K562 (cell line): ENCODE measurements around the gene DNAJB2. TPM values are rescaled to one million over a fixed set of nuclear protein-coding genes. Genes with fewer than 3 reads are reported as not detected.

ENCODE experiments used
- HDAC8 ChIP-seq: fragments of 450-650 bp; IDR thresholded peaks from 2 replicates; pipeline ENCODE4 v1.6.1; 2016; ENCODE audit warnings: mild to moderate bottlenecking, missing genetic modification characterization, moderate library complexity, missing compliant biosample characterization
- PCBP2 ChIP-seq: fragments of 200-400 bp; formaldehyde crosslinking; IDR thresholded peaks from 2 replicates; pipeline ENCODE4 v1.6.1; 2018; ENCODE audit warnings: low read length, low read depth, mild to moderate bottlenecking, moderate library complexity; ENCODE audit not compliant: poor library complexity, severe bottlenecking
- ZC3H4 ChIP-seq: sonication (generic); formaldehyde crosslinking; IDR thresholded peaks from 2 replicates; pipeline ENCODE4 v1.9.0; 2021; ENCODE audit warnings: missing genetic modification reagents, borderline replicate concordance
- polyA plus RNA-seq, 8 experiments: library from polyadenylated mRNA; depleted of rRNA in 4 of 8; stranded (reverse) in 5 of 8; unstranded in 3 of 8; fragments of >200 nt; fragmentation: Nextera tagmentation in 2 of 8; fragmentation: Illumina TruSeq in 1 of 8; extraction: Ambion mirVana in 2 of 8; extraction: Trizol in 1 of 8; gene quantifications; 2 replicates each; pipeline versions ENCODE4 v1.2.1 to v1.2.3, GENCODE V29; 2011 to 2014; ENCODE audit warnings: inconsistent platforms in 1 of 8, missing spikeins in 1 of 8
- total RNA-seq, 7 experiments: library from RNA; depleted of rRNA in 6 of 7; stranded (reverse); fragments of >200 nt in 6 of 7; fragmentation: Illumina TruSeq in 2 of 7; extraction: Trizol in 2 of 7; gene quantifications; 2 replicates each; pipeline versions ENCODE4 v1.2.1 to v1.2.3, GENCODE V29; 2011 to 2021; ENCODE audit warnings: low replicate concordance in 1 of 7
- TF ChIP-seq, protein P1 (sequence below), 2 experiments: fragments of 450-650 bp; formaldehyde crosslinking in 1 of 2; IDR thresholded peaks; 2 replicates each; pipeline versions ENCODE4 v1.4.0 to v1.6.1; 2014 to 2020; ENCODE audit warnings: mild to moderate bottlenecking in 2 of 2, borderline replicate concordance in 1 of 2, low read depth in 1 of 2

The DNAJB2 gene
- total and polyA plus RNA-seq, 9 of the 15 experiments (the other 6 are each of a cell fraction or from before 2014, with no cell fraction given): 0.08 to 3.0 (median 2.2) TPM; not detected in 1

DNA sequence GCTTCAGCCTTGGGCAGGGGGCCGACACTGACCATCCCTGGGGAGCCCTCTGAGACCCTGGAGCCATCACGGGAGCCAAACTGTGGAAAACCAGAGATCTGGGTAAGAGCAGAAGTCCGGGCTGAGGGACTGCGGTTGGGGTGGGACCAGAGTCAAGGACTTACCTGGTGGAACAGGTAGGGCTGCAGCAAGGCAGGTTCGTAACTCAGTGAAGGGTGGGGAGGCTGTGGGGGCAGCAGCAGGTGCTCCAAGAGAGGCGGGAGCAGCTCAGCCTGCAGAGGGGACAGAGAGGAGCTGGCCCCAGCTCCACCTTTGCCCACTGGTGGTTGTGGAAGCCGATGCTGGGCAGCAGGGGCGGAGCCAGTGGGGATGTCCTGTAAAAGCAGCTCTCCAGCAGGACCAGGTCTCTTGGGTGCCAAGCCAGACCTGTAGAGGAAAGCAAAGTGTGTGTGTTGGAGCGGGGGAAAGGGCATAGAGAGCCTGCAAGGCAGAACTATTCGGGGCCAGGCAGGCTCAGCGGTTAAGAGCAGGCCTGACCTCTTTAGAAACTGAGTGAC, 23.3 kb downstream of the DNAJB2 start (continued):
- TF ChIP-seq, protein P1, sequence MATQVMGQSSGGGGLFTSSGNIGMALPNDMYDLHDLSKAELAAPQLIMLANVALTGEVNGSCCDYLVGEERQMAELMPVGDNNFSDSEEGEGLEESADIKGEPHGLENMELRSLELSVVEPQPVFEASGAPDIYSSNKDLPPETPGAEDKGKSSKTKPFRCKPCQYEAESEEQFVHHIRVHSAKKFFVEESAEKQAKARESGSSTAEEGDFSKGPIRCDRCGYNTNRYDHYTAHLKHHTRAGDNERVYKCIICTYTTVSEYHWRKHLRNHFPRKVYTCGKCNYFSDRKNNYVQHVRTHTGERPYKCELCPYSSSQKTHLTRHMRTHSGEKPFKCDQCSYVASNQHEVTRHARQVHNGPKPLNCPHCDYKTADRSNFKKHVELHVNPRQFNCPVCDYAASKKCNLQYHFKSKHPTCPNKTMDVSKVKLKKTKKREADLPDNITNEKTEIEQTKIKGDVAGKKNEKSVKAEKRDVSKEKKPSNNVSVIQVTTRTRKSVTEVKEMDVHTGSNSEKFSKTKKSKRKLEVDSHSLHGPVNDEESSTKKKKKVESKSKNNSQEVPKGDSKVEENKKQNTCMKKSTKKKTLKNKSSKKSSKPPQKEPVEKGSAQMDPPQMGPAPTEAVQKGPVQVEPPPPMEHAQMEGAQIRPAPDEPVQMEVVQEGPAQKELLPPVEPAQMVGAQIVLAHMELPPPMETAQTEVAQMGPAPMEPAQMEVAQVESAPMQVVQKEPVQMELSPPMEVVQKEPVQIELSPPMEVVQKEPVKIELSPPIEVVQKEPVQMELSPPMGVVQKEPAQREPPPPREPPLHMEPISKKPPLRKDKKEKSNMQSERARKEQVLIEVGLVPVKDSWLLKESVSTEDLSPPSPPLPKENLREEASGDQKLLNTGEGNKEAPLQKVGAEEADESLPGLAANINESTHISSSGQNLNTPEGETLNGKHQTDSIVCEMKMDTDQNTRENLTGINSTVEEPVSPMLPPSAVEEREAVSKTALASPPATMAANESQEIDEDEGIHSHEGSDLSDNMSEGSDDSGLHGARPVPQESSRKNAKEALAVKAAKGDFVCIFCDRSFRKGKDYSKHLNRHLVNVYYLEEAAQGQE (IDR thresholded peaks at IDR 0.05; ENCODE audit: borderline replicate concordance): no peak
- TF ChIP-seq, protein P1 (CRISPR knock-in tag; IDR thresholded peaks at IDR 0.05; ENCODE audit: low read depth): no peak
- TF ChIP-seq PCBP2: no peak
- TF ChIP-seq HDAC8: no peak
- TF ChIP-seq ZC3H4 (CRISPR knock-in tag): no peak
